NCI-H2081 treated with DMSO at 0.1 percent for 48 hours (cell line): ENCODE results near the gene SLC66A2.

Source experiments
- DNase-seq: peaks from one replicate; lab custom pipeline; 2025; lab: John Stamatoyannopoulos, UW

SLC66A2 gene

DNA sequence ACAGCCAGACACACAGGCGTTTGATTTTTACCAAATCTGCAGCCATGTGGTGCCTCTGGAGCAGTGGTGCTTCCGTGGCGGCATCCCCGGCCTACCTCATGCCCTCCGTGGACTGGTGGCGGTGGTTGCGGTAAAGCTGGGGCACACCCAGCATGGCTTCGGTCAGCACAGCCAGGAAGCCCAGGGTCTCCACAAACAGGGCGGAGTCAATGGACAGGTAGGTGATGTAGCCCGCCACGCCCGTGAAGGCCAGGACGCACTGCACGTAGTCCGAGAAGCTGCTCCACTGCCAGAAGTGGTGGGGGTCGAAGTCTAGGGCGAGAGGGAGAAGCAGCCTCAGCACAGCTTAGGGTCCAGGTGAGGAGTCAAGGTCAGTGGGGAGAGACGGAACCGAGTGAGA lies 32.4 kb downstream of the SLC66A2 start:
- no peak for DNase-seq

DNA sequence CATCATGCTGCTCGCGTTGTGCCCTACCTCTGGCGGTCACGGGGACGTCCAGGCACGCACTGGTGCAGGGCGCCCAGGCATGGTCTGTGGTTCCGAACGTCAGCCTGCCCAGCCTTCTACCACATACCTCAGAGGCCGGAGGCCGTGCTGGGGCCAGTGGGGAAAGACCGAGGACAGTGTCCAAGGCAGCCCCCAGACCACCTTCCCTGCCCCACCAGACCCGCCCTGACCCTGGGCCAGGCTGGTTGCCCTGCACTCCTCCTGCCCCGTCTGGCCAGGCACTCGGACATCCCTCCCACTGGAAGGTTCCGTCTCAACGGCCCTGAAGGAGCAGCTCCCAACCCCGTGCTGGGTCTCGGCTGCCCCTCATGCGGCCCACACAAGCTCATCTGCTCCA lies 32.8 kb downstream of the SLC66A2 start:
- DNase-seq, result no peak

DNA sequence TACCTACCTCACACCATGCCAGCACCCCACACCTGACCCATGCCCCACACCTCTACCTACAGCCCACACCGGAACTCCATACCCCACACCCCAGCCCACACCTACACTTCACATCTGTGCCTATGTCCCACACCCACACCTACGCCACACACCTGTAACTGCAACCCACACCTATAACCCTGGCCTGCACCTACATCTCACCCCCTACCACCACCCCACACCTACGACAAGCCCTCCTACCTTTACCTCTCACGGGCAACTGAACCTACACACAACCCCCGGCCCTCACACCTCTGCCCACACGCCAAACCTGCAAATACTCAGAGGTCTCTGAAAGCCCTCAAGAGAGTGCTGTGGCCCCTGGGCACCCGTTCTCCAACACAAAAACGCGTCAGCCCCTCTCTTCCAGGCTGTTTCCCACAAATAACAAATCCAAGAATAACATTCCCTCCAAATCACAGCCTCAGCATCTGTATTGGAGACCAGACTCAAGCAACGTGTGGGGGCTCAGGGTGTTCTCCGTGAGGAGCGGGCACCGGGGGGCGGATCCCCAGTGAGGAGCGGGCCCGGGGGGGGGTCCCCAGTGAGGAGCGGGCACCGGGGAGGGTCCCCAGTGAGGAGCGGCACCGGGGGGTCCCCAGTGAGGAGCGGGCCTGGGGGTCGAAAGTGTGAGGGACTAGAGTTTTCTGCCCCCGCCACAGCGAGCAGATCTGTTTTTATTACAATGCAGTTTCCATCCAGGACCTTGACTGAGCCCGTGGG lies 33.4 kb downstream of the SLC66A2 start:
- DNase-seq, result no peak

DNA sequence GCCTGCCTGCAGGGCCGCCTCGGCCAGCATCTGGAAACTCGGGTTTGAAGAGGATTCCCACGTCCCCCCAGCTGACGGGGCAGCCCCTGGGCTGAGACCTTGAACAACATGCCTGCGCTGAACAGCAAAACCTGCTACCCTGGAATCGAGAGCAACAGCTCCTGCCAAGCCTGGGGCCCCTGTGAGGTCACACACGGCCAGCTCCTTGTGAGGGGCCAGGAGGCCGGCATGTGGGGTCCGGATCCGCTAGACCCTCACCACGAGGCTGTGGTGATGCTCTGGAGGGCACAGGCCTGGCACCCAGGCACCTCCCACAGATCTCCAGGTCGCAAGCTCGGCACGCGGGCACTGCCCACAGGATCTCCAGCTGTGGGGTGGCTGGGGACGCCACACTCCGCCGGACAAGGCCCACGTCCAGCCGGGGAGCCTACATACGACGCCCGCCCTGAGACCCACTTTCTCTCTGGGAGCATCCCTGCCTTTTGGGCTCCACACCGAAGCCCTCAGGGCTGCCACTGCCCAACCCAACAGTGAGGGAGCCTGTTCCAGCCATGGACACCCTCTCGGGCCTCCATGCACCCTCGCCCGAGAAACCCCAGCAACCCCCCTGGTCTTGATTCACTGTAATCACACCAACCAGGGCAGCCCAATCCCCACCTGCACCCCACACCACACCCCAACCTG lies 34.1 kb downstream of the SLC66A2 start:
- DNase-seq, result no peak

GRCh38 chr18:79916546-79917168 lies 34.8 kb downstream of the SLC66A2 start:
- no peak for DNase-seq

DNA sequence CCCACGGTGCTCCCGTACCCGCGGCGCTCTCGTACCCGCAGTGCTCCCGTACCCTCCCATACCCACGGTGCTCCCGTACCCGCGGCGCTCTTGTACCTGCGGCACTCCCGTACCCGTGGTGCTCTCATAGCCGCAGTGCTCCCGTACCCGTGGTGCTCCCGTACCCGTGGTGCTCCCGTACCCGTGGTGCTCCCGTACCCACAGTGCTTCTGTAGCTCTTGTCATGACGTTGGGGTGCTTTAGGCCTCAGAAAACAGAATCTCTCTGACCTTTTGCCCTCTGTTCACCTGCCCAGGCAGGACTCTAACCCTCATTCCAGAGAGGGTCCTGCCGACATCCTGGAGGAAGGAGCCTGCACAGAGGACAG lies 35.3 kb downstream of the SLC66A2 start:
- DNase-seq, result no peak

GRCh38 chr18:79915161-79916127 lies 36.0 kb downstream of the SLC66A2 start:
- no peak for DNase-seq

GRCh38 chr18:79914614-79915160 lies 36.8 kb downstream of the SLC66A2 start:
- no peak for DNase-seq

GRCh38 chr18:79912994-79913831 lies 38.2 kb downstream of the SLC66A2 start:
- DNase-seq, result no peak

- no peak for DNase-seq
Observed at GRCh38 chr18:79912409-79912991, 39.0 kb downstream of the SLC66A2 start.

- no peak for DNase-seq
Observed at GRCh38 chr18:79911344-79912270, 39.8 kb downstream of the SLC66A2 start.

GRCh38 chr18:79910563-79911343 lies 40.7 kb downstream of the SLC66A2 start:
- no peak for DNase-seq

GRCh38 chr18:79906706-79907105 lies 44.7 kb downstream of the SLC66A2 start:
- no peak for DNase-seq

DNA sequence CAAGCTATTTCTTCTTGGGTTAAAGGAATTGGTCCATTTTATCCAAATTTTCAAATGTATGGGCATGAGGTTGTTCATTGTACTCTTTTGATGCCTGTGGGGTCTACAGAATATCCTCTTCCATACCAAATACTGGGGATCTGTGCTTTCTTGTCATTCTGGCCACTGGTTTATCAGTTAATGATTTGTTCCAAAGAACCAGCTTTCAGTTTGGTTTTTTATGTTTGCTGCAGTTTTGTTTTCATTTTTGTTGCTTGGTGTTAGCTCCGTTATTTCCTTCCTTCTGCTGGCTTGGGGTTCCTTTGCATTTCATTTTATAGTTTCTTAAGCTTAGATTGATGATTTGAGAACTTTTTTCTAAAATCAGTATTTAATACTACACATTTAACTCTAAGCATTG lies 45.5 kb downstream of the SLC66A2 start:
- no peak for DNase-seq

DNA sequence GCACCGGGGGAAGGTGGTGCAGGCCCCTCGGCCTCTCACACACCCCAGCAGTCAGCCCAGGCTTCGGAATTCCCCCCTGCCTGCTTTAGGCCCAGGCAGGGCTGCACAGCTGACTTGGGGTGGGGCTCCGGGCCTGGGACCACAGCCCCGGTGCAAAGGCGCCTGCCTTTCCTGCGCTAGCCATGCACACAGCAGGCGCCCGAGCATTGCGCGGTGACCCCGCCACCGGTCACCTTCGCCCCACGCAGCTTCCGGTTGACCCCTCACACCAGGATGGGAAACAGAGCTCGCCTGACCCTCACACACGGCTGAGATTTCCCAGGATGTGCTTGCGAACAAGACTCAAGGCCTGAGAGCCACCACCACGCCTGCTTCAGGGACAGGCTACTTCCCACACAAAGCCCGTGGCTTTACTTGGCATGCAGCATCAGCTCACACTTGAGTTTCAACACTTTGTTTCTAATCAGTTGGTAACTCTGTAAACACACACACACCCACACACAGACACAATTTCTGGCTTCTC lies 46.0 kb downstream of the SLC66A2 start:
- no peak for DNase-seq

GRCh38 chr18:79904357-79905147 lies 46.9 kb downstream of the SLC66A2 start:
- no peak for DNase-seq

- no peak for DNase-seq
Observed at GRCh38 chr18:79903787-79904356, 47.6 kb downstream of the SLC66A2 start.
